Ovary (tissue), 3 donors: ENCODE results near the gene DCST1.

Source experiments
- POLR2A ChIP-seq: fragments of 450-650 bp; IDR thresholded peaks from one replicate; pipeline ENCODE4 v1.6.1; 2017; ENCODE audit warnings: antibody characterized with exemption, mild to moderate bottlenecking, moderate library complexity
- TF ChIP-seq, protein P1 (sequence below), 3 donors: fragments of 450-650 bp in 2 of 3; fragments of 200-600 bp in 1 of 3; IDR thresholded peaks; one replicate each; pipeline versions ENCODE4 v1.5.1 to v1.8.0; 2016 to 2022; ENCODE audit warnings: antibody characterized with exemption in 3 of 3, mild to moderate bottlenecking in 1 of 3
- donor health status: DM: no; HTN: no; CAD: no.

DNA sequence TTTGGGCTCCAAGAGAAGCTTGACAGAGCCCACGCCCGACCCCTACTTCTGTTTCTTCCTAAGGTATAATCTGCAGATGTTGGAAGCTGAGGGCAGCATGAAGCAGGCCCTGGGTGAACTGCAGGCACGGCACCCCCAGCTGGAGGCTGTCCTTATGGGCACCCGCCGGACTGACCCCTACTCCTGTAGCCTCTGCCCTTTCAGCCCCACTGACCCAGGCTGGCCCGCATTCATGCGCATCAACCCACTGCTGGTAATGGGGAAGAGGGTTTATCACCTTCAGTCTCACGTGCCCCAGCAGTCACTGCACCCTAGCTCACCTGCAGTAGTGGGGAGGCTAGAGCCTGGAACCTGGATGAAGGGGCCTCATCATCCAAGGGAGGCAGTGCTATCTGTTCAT is 43.3 kb upstream of the DCST1 start:
- no peak for TF ChIP-seq POLR2A
- TF ChIP-seq, protein P1, sequence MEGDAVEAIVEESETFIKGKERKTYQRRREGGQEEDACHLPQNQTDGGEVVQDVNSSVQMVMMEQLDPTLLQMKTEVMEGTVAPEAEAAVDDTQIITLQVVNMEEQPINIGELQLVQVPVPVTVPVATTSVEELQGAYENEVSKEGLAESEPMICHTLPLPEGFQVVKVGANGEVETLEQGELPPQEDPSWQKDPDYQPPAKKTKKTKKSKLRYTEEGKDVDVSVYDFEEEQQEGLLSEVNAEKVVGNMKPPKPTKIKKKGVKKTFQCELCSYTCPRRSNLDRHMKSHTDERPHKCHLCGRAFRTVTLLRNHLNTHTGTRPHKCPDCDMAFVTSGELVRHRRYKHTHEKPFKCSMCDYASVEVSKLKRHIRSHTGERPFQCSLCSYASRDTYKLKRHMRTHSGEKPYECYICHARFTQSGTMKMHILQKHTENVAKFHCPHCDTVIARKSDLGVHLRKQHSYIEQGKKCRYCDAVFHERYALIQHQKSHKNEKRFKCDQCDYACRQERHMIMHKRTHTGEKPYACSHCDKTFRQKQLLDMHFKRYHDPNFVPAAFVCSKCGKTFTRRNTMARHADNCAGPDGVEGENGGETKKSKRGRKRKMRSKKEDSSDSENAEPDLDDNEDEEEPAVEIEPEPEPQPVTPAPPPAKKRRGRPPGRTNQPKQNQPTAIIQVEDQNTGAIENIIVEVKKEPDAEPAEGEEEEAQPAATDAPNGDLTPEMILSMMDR (IDR thresholded peaks at IDR 0.05): no peak
